Smooth muscle cell (in vitro differentiated cells): ENCODE results near the gene BABAM2. TPM values are rescaled to one million over a fixed set of nuclear protein-coding genes. Genes with fewer than 3 reads are reported as not detected.

Source experiments
- DNase-seq: peaks from one replicate; lab custom pipeline; 2025; ENCODE audit not compliant: unreplicated experiment; lab: John Stamatoyannopoulos, UW
- H2AFZ ChIP-seq: fragments of 200-600 bp; sonication (generic); 2 replicates; pipeline ENCODE4 v1.6.0; 2016; ENCODE audit warnings: antibody characterized with exemption, low read depth, mild to moderate bottlenecking
- H3F3A ChIP-seq: fragments of 200-600 bp; sonication (generic); 2 replicates; pipeline ENCODE4 v1.6.0; 2017; ENCODE audit warnings: antibody characterized with exemption, low read depth
- H3K27ac ChIP-seq: fragments of 200-600 bp; sonication (generic); 2 replicates; pipeline ENCODE4 v1.5.1; 2016; ENCODE audit warnings: low read depth, mild to moderate bottlenecking
- H3K27me3 ChIP-seq: fragments of 200-600 bp; sonication (generic); 2 replicates; pipeline ENCODE4 v1.6.1; 2016; ENCODE audit warnings: low read depth, mild to moderate bottlenecking
- H3K36me3 ChIP-seq: fragments of 200-600 bp; sonication (generic); 2 replicates; pipeline ENCODE4 v1.5.1; 2016; ENCODE audit warnings: low read depth
- H3K4me1 ChIP-seq: fragments of 200-600 bp; sonication (generic); 2 replicates; pipeline ENCODE4 v1.5.1; 2016; ENCODE audit warnings: low read depth
- H3K4me2 ChIP-seq: fragments of 200-600 bp; sonication (generic); 2 replicates; pipeline ENCODE4 v1.6.0; 2016; ENCODE audit warnings: mild to moderate bottlenecking
- H3K4me3 ChIP-seq: fragments of 200-600 bp; sonication (generic); 2 replicates; pipeline ENCODE4 v1.5.1; 2016; ENCODE audit warnings: mild to moderate bottlenecking
- H3K79me2 ChIP-seq: fragments of 200-600 bp; sonication (generic); 2 replicates; pipeline ENCODE4 v1.6.0; 2016; ENCODE audit warnings: low read depth, mild to moderate bottlenecking
- H3K9ac ChIP-seq: fragments of 200-600 bp; sonication (generic); 2 replicates; pipeline ENCODE4 v1.6.0; 2016; ENCODE audit warnings: low read depth
- H3K9me3 ChIP-seq: fragments of 200-600 bp; sonication (generic); replicated peaks from 2 replicates; pipeline ENCODE4 v1.5.1; 2016; ENCODE audit warnings: low read depth
- H4K20me1 ChIP-seq: fragments of 200-600 bp; sonication (generic); 2 replicates; pipeline ENCODE4 v1.6.0; 2016; ENCODE audit warnings: low read depth
- CTCF ChIP-seq: fragments of 200-600 bp; sonication (generic); IDR thresholded peaks from 2 replicates; pipeline ENCODE4 v1.5.1; 2017; ENCODE audit warnings: borderline replicate concordance, mild to moderate bottlenecking, antibody characterized with exemption; ENCODE audit not compliant: insufficient read depth, poor library complexity, severe bottlenecking
- WGBS: methylation state at CpG from one replicate; pipeline ENCODE4 v1.1.7; 2016; ENCODE audit warnings: low lambda C conversion rate; 5-methylcytosine and 5-hydroxymethylcytosine counted together
- polyA plus RNA-seq: library from polyadenylated mRNA; unstranded; fragments of >200 nt; fragmentation: Nextera tagmentation; extraction: Ambion mirVana; gene quantifications from 2 replicates; pipeline ENCODE4 v1.2.1, GENCODE V29; 2016
- total RNA-seq: library from RNA; depleted of rRNA; stranded (reverse); fragments of >200 nt; gene quantifications from 2 replicates; pipeline ENCODE4 v1.2.3, GENCODE V29; 2014

The BABAM2 gene
- total and polyA plus RNA-seq, 2 experiments from 2014 or later: 26.5 to 29.1 TPM

- no peaks in the 10 kb centered on the region for H4K20me1 ChIP-seq
- WGBS: 75% methylated on average over 4 of the region's 4 CpGs
- no peak for TF ChIP-seq CTCF
- peaks cover 7% of the 10 kb centered on the region for H3K4me1 ChIP-seq
- H2AFZ ChIP-seq: no peak overlapping the region
- no peaks in the 10 kb centered on the region for H3K79me2 ChIP-seq
- no peaks in the 10 kb centered on the region for H3K36me3 ChIP-seq
- peak overlapping the region; percentile 12 for H3K4me2 ChIP-seq
- no peaks in the 10 kb centered on the region for H3K27me3 ChIP-seq
- no peak overlapping the region for H3K4me3 ChIP-seq
- H3K9me3 ChIP-seq: no peaks in the 10 kb centered on the region
- no peak overlapping the region for H3K9ac ChIP-seq
- DNase-seq: no peak
- H3F3A ChIP-seq: no peaks in the 10 kb centered on the region
- peak overlapping the region; percentile 71 for H3K27ac ChIP-seq
These were observed 396.9 kb downstream of the BABAM2 start for GRCh38 chr2:28287256-28287915.

GRCh38 chr2:28288620-28289019, 398.1 kb downstream of the BABAM2 start:
- peaks cover 12% of the 10 kb centered on the region for H3K4me1 ChIP-seq
- no peaks in the 10 kb centered on the region for H3K9me3 ChIP-seq
- H3K4me3 ChIP-seq: no peak overlapping the region
- no peaks in the 10 kb centered on the region for H3K27me3 ChIP-seq
- no peak overlapping the region for H3K9ac ChIP-seq
- H3K4me2 ChIP-seq: no peak overlapping the region
- H4K20me1 ChIP-seq: no peaks in the 10 kb centered on the region
- H3K27ac ChIP-seq: no peak overlapping the region
- no peak for TF ChIP-seq CTCF
- H3F3A ChIP-seq: peaks cover 1% of the 10 kb centered on the region
- 97% methylated on average over 5 of the region's 5 CpGs for WGBS
- H2AFZ ChIP-seq: no peak overlapping the region
- H3K79me2 ChIP-seq: no peaks in the 10 kb centered on the region
- H3K36me3 ChIP-seq: no peaks in the 10 kb centered on the region
- no peak for DNase-seq

DNA sequence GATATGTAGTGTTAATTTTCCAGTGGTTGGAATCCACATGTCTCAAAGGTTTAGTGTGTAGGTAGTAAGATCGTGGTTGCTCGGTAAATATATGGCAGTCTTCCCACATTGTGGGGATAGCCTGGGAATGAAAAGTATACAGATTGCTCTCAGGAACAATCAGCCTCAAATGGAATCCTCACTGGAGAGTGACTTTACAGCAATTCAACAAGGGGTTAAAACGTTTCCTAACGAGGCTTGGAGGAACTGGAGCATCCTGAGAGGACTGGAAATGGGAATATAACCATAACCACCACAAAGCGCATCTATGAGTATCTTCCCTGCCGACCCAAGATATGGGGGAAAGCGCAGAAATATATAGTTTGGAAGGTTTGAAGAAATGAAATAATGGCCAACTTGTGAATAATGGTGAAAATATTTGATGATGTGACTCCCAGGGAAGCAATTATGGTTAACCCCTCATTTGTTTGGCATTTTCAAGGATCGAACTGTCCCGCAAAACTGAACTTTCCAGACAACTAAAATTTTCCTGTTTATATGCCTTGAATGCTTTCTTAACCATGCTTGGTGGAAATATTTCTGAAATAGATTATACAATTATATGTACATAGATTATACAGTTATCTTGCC, 401.4 kb downstream of the BABAM2 start:
- no peaks in the 10 kb centered on the region for H3K9me3 ChIP-seq
- H3K36me3 ChIP-seq: no peaks in the 10 kb centered on the region
- DNase-seq: no peak
- peaks cover 8% of the 10 kb centered on the region for H3K4me1 ChIP-seq
- H2AFZ ChIP-seq: no peak overlapping the region
- H3K4me3 ChIP-seq: no peak overlapping the region
- peak overlapping the region; percentile 49 for H3K4me2 ChIP-seq
- H3K9ac ChIP-seq: peak overlapping the region; percentile 26
- peak overlapping the region; percentile 81 for H3K27ac ChIP-seq
- no peaks in the 10 kb centered on the region for H4K20me1 ChIP-seq
- no peaks in the 10 kb centered on the region for H3K79me2 ChIP-seq
- H3K27me3 ChIP-seq: no peaks in the 10 kb centered on the region
- TF ChIP-seq CTCF: no peak
- H3F3A ChIP-seq: peaks cover 9% of the 10 kb centered on the region
- 66% methylated on average over 9 of the region's 9 CpGs for WGBS
